NT2/D1 (cell line): ENCODE results near the gene MINDY1.

Experiments
- SUZ12 ChIP-seq: IDR thresholded peaks from 2 replicates; pipeline ENCODE4 v1.6.1; 2011; ENCODE audit not compliant: insufficient read length, insufficient read depth; ENCODE audit errors: extremely low read depth
- YY1 ChIP-seq: IDR thresholded peaks from 2 replicates; pipeline ENCODE4 v1.6.1; 2011; ENCODE audit not compliant: insufficient read length, insufficient read depth
- ZNF274 ChIP-seq: IDR thresholded peaks from 2 replicates; pipeline ENCODE4 v1.6.1; 2011; ENCODE audit warnings: mild to moderate bottlenecking, low read depth, low read length

GRCh38 chr1:151009206-151009587, 2.5 kb upstream of the MINDY1 start:
- TF ChIP-seq ZNF274 (no peak), SUZ12 (no peak), YY1 (no peak)
